ENCODE data around the gene OR56A1. TPM values are rescaled to one million over a fixed set of nuclear protein-coding genes. Genes with fewer than 3 reads are reported as not detected.

The OR56A1 gene
- total RNA-seq, 1 donor from 2014 or later: not detected

DNA sequence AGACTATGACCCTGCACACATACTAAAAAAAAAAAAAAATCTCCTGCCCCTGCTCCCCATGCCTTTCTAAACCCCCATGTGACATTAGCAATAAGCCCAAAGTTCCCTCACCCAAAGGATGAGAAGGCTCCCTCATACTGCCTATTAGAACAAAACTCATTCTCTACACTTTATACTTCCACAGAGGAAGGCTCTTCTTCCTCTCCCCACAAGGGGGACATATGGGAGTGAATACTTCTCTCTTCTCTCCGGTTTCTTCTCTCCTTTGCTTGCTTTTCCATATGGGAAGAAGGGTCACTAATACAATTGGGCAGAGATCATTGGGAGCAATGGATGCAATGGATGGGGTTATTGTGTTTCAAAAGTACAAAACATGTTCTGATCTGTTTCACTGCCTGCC, 47.1 kb downstream of the OR56A1 start:
- H3K4me3 ChIP-seq (ENCODE audit: low read depth, low read length): no peak overlapping the region
- no peak for DNase-seq (ENCODE audit: low read depth)
- no peaks in the 10 kb centered on the region for H3K36me3 ChIP-seq (ENCODE audit: control insufficient read depth, insufficient read depth, low read length)
- no peak for TF ChIP-seq CTCF (IDR thresholded peaks at IDR 0.05; ENCODE audit: insufficient read depth, low read length, poor library complexity, severe bottlenecking)
- no peaks in the 10 kb centered on the region for H3K27me3 ChIP-seq (ENCODE audit: control insufficient read depth, insufficient read depth, low read length)

DNA sequence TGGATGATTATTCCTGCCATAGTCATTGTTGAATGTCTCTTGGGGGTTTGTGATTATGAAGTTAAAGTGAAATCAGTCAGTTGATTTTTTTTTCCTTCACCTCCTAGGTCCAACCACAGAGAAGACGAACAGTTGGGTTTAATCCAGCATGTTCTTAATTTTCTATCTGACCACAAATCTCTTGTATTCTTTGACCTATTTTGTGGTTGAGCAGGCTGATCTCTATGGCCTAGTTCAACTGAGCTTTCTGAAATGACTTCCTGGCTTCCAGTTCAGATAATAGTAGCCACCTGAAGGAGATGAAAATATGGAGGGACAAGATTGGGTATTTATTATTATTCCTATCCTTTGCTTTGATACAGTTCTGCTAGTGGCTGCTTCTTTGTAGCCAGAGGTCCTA, 57.0 kb downstream of the OR56A1 start:
- Histone ChIP-seq H3K4me3 (ENCODE audit: low read depth, low read length) (no peak overlapping the region), H3K27me3 (ENCODE audit: control insufficient read depth, insufficient read depth, low read length) (no peaks in the 10 kb centered on the region), H3K36me3 (ENCODE audit: control insufficient read depth, insufficient read depth, low read length) (no peaks in the 10 kb centered on the region)
- no peak for TF ChIP-seq CTCF (IDR thresholded peaks at IDR 0.05; ENCODE audit: insufficient read depth, low read length, poor library complexity, severe bottlenecking)
- no peak for DNase-seq (ENCODE audit: low read depth)

Other genes with a start within 250 kb of the OR56A1 start
- not detected in 2 replicates for gene OR52N5, start 247.4 kb downstream of the OR56A1 start, total RNA-seq
- gene OR52N1, start 239.5 kb downstream of the OR56A1 start, total RNA-seq: not detected in 2 replicates
- not detected in 2 replicates for gene OR52N2, start 221.8 kb downstream of the OR56A1 start, total RNA-seq
- gene OR52E6, start 188.9 kb downstream of the OR56A1 start, total RNA-seq: not detected in 2 replicates
- gene OR52E8, start 173.1 kb downstream of the OR56A1 start, total RNA-seq: not detected in 2 replicates
- gene OR52E4, start 150.1 kb downstream of the OR56A1 start, total RNA-seq: not detected in 2 replicates
- not detected in 2 replicates for gene OR52E5, start 137.6 kb downstream of the OR56A1 start, total RNA-seq
- gene OR56A3, start 88.5 kb downstream of the OR56A1 start, total RNA-seq: not detected in 2 replicates
- not detected in 2 replicates for gene OR56A5, start 62.3 kb downstream of the OR56A1 start, total RNA-seq
- not detected in 2 replicates for gene OR52L1, start 43.8 kb downstream of the OR56A1 start, total RNA-seq
- gene OR56A4, start 23.8 kb downstream of the OR56A1 start, total RNA-seq: not detected in 2 replicates
- not detected in 2 replicates for gene OR56B4, start 76.9 kb upstream of the OR56A1 start, total RNA-seq
- gene OR52B2, start 139.6 kb upstream of the OR56A1 start, total RNA-seq: not detected in 2 replicates
- not detected in 2 replicates for gene OR52W1, start 168.5 kb upstream of the OR56A1 start, total RNA-seq
- gene C11orf42, start 174.8 kb upstream of the OR56A1 start, total RNA-seq: not detected in 2 replicates
- 33.0 and 34.0 TPM in 2 replicates for gene FHIP1B, start 203.9 kb upstream of the OR56A1 start, total RNA-seq
- 0.14 and 0.54 TPM in 2 replicates for gene CNGA4, start 208.3 kb upstream of the OR56A1 start, total RNA-seq
- gene CCKBR, start 229.1 kb upstream of the OR56A1 start, total RNA-seq: 0.21 TPM in 1 of 2 replicates, not detected in the other

Measured in kidney epithelial cell (primary cell).